GM12878 (cell line): ENCODE results near the gene MDM4. TPM values are rescaled to one million over a fixed set of nuclear protein-coding genes. Genes with fewer than 3 reads are reported as not detected.

ENCODE experiments used
- ATAC-seq: fragments of 200-7000 bp; cut with Tn5 transposase; 3 replicates; pipeline ENCODE4 v1.9.1; 2020; ENCODE audit warnings: mild to moderate bottlenecking, moderate library complexity
- BruUV-seq: library from RNA; stranded (reverse); fragments of 400-500 nt; replicated peaks from 2 replicates; lab custom pipeline; 2021; lab: Mats Ljungman, UMichigan
- CTCF ChIA-PET: fragments of 300-600 bp; sonication (Branson Sonifier 250); formaldehyde crosslinking; extraction: SDS; loops from one replicate; lab custom pipeline; 2021; ENCODE audit warnings: inconsistent platforms; lab: Yijun Ruan, JAX
- POLR2A ChIA-PET: fragments of 350-600 bp; formaldehyde crosslinking; extraction: SDS; loops from one replicate; lab custom pipeline; 2021; ENCODE audit warnings: inconsistent platforms; lab: Charles Lee
- RAD21 ChIA-PET: fragments of 300-600 bp; sonication (Branson Sonifier 250); formaldehyde crosslinking; loops from one replicate; lab custom pipeline; 2023; ENCODE audit warnings: antibody characterized with exemption; ENCODE audit not compliant: unreplicated experiment; lab: Charles Lee
- SMC1A ChIA-PET: fragments of 300-600 bp; sonication (Branson Sonifier 250); formaldehyde crosslinking; loops from one replicate; lab custom pipeline; 2023; ENCODE audit not compliant: unreplicated experiment, uncharacterized antibody; lab: Charles Lee
- DNase-seq: peaks from one replicate; pipeline ENCODE4 v3.0.0-alpha.2; 2011; ENCODE audit warnings: low read depth, low spot score
- FAIRE-seq: peaks from 3 replicates; lab custom pipeline; 2011; peaks lifted over from hg19 to GRCh38; lab: Jason Lieb, UNC
- H2AFZ ChIP-seq: 2 replicates; pipeline ENCODE4 v1.6.0; 2011; ENCODE audit warnings: low read depth, low read length, control low read depth; ENCODE audit not compliant: control insufficient read depth
- H3K27ac ChIP-seq: 2 replicates; pipeline ENCODE4 v1.5.1; 2011; ENCODE audit warnings: control low read depth; ENCODE audit not compliant: control insufficient read depth, insufficient read depth
- H3K27me3 ChIP-seq, 2 experiments: replicated peaks in 1 of 2; 2 replicates each; pipeline versions ENCODE4 v1.6.0 to v1.6.1; 2011; ENCODE audit warnings: low read length in 1 of 2; ENCODE audit not compliant: control insufficient read depth in 2 of 2, insufficient read depth in 2 of 2
- H3K36me3 ChIP-seq, 2 experiments: 2 replicates each; pipeline ENCODE4 v1.5.1; 2011; ENCODE audit warnings: low read length in 1 of 2; ENCODE audit not compliant: control insufficient read depth in 2 of 2, insufficient read depth in 2 of 2
- H3K4me1 ChIP-seq: 2 replicates; pipeline ENCODE4 v1.6.1; 2011; ENCODE audit warnings: mild to moderate bottlenecking, low read length, moderate library complexity, mixed read lengths; ENCODE audit not compliant: control insufficient read depth, insufficient read depth
- H3K4me2 ChIP-seq: 2 replicates; pipeline ENCODE4 v1.6.0; 2011; ENCODE audit warnings: control low read depth; ENCODE audit not compliant: control insufficient read depth, insufficient read depth
- H3K4me3 ChIP-seq: fragments of 200-600 bp; sonication (generic); 2 replicates; pipeline ENCODE4 v1.5.1; 2016
- H3K79me2 ChIP-seq: 2 replicates; pipeline ENCODE4 v1.6.0; 2011; ENCODE audit warnings: low read length; ENCODE audit not compliant: control insufficient read depth, insufficient read depth
- H3K9ac ChIP-seq: 2 replicates; pipeline ENCODE4 v1.8.0; 2011; ENCODE audit warnings: low read length, control low read depth, mixed read lengths; ENCODE audit not compliant: control insufficient read depth, insufficient read depth
- H3K9me3 ChIP-seq: replicated peaks from 3 replicates; pipeline ENCODE4 v1.5.1; 2011; ENCODE audit warnings: mild to moderate bottlenecking, low read length; ENCODE audit not compliant: control insufficient read depth, insufficient read depth
- H4K20me1 ChIP-seq: 2 replicates; pipeline ENCODE4 v1.6.0; 2011; ENCODE audit not compliant: control insufficient read depth, insufficient read depth
- BACH1 ChIP-seq: fragments of 450-650 bp; IDR thresholded peaks from 2 replicates; pipeline ENCODE4 v1.6.1; 2017; ENCODE audit warnings: mild to moderate bottlenecking, borderline replicate concordance
- CBX3 ChIP-seq: fragments of 200-600 bp; sonication (generic); IDR thresholded peaks from 2 replicates; pipeline ENCODE4 v1.6.1; 2016; ENCODE audit warnings: low read depth, borderline replicate concordance
- CHD4 ChIP-seq: fragments of 200-600 bp; sonication (generic); IDR thresholded peaks from 2 replicates; pipeline ENCODE4 v1.6.1; 2016; ENCODE audit warnings: mild to moderate bottlenecking
- DPF2 ChIP-seq: fragments of 450-650 bp; IDR thresholded peaks from 2 replicates; pipeline ENCODE4 v1.6.1; 2017; ENCODE audit warnings: mild to moderate bottlenecking
- EP300 ChIP-seq, 2 experiments: fragments of 150-350 bp in 1 of 2; IDR thresholded peaks; 2 replicates each; pipeline ENCODE4 v1.6.1; 2011 to 2012; ENCODE audit warnings: low read depth in 2 of 2, low read length in 2 of 2, borderline replicate concordance in 1 of 2, improper control_type of control experiment in 1 of 2, inconsistent platforms in 1 of 2; ENCODE audit not compliant: control insufficient read depth in 1 of 2
- HCFC1 ChIP-seq: fragments of 150-350 bp; IDR thresholded peaks from 2 replicates; pipeline ENCODE4 v1.6.1; 2014; ENCODE audit warnings: low read length
- HDAC2 ChIP-seq: fragments of 200-600 bp; sonication (generic); IDR thresholded peaks from 2 replicates; pipeline ENCODE4 v1.6.1; 2017
- LARP7 ChIP-seq: fragments of 450-650 bp; IDR thresholded peaks from 2 replicates; pipeline ENCODE4 v1.6.1; 2017; ENCODE audit warnings: mild to moderate bottlenecking
- NFYB ChIP-seq: IDR thresholded peaks from 2 replicates; pipeline ENCODE4 v1.6.1; 2011; ENCODE audit warnings: low read depth, mild to moderate bottlenecking, low read length, improper control_type of control experiment, moderate library complexity; ENCODE audit not compliant: insufficient read depth
- NR2C2 ChIP-seq: IDR thresholded peaks from 2 replicates; pipeline ENCODE4 v1.6.1; 2011; ENCODE audit warnings: borderline replicate concordance, low read depth; ENCODE audit not compliant: control insufficient read depth, insufficient read length
- PML ChIP-seq: IDR thresholded peaks from 2 replicates; pipeline ENCODE4 v1.6.1; 2012; ENCODE audit warnings: low read length, inconsistent platforms
- RAD51 ChIP-seq: fragments of 450-650 bp; IDR thresholded peaks from 2 replicates; pipeline ENCODE4 v1.6.1; 2016; ENCODE audit warnings: moderate library complexity, mild to moderate bottlenecking, inconsistent platforms
- SPI1 ChIP-seq: IDR thresholded peaks from 2 replicates; pipeline ENCODE4 v1.6.1; 2011; ENCODE audit warnings: low read depth, mild to moderate bottlenecking, low read length, moderate library complexity, borderline replicate concordance; ENCODE audit not compliant: insufficient read depth
- STAT3 ChIP-seq: IDR thresholded peaks from 2 replicates; pipeline ENCODE4 v1.6.1; 2011; ENCODE audit warnings: low read depth, low read length, improper control_type of control experiment
- ZZZ3 ChIP-seq: IDR thresholded peaks from 2 replicates; pipeline ENCODE4 v1.6.1; 2011; ENCODE audit warnings: low read depth; ENCODE audit not compliant: control insufficient read depth, insufficient read length
- WGBS: methylation state at CpG from one replicate; pipeline ENCODE4 v1.1.6; 2016; ENCODE audit warnings: low lambda C conversion rate; ENCODE audit not compliant: insufficient replicate concordance, insufficient coverage; ENCODE audit errors: missing lambda C conversion rate; 5-methylcytosine and 5-hydroxymethylcytosine counted together
- in situ Hi-C: fragments of 300-500 bp; cut with MboI; formaldehyde crosslinking; loops from 9 replicates; pipeline ENCODE4 v1.14.3; 2018; ENCODE audit warnings: mixed read lengths
- intact Hi-C: fragments of 100-400 bp; cut with micrococcal nuclease; formaldehyde crosslinking; loops from one replicate; pipeline ENCODE4 v1.14.2; 2022; ENCODE audit not compliant: unreplicated experiment
- polyA plus RNA-seq, 11 experiments: library from polyadenylated mRNA; depleted of rRNA in 4 of 11; unstranded in 6 of 11; stranded (reverse) in 5 of 11; fragments of >200 nt; fragmentation: Nextera tagmentation in 4 of 11; fragmentation: Illumina TruSeq in 1 of 11; extraction: Ambion mirVana in 4 of 11; extraction: Trizol in 1 of 11; gene quantifications; 1 replicate in 1 of 11; 2 replicates in 10 of 11; pipeline versions ENCODE4 v1.2.1 to v1.2.3, GENCODE V29; 2011 to 2016; ENCODE audit warnings: inconsistent platforms in 2 of 11, missing spikeins in 2 of 11, low read depth in 1 of 11
- total RNA-seq, 4 experiments: library from RNA; depleted of rRNA in 3 of 4; stranded (reverse); fragments of >200 nt in 3 of 4; fragmentation: Illumina TruSeq in 1 of 4; extraction: Trizol in 1 of 4; gene quantifications; 2 replicates each; pipeline versions ENCODE4 v1.2.1 to v1.2.3, GENCODE V29; 2013 to 2021
- TF ChIP-seq, protein P1 (sequence below): fragments of 450-650 bp; formaldehyde crosslinking; IDR thresholded peaks from 2 replicates; pipeline ENCODE4 v1.4.0; 2022; ENCODE audit warnings: mild to moderate bottlenecking, moderate library complexity
- TF ChIP-seq, protein P2 (sequence below): IDR thresholded peaks from 2 replicates; pipeline ENCODE4 v1.6.1; 2012; ENCODE audit warnings: low read depth, low read length, improper control_type of control experiment

MDM4 gene
- total and polyA plus RNA-seq, 10 of the 15 experiments (the other 5 are each of a cell fraction or from before 2014, with no cell fraction given), result 2.5 to 74.4 (median 22.7) TPM

DNA sequence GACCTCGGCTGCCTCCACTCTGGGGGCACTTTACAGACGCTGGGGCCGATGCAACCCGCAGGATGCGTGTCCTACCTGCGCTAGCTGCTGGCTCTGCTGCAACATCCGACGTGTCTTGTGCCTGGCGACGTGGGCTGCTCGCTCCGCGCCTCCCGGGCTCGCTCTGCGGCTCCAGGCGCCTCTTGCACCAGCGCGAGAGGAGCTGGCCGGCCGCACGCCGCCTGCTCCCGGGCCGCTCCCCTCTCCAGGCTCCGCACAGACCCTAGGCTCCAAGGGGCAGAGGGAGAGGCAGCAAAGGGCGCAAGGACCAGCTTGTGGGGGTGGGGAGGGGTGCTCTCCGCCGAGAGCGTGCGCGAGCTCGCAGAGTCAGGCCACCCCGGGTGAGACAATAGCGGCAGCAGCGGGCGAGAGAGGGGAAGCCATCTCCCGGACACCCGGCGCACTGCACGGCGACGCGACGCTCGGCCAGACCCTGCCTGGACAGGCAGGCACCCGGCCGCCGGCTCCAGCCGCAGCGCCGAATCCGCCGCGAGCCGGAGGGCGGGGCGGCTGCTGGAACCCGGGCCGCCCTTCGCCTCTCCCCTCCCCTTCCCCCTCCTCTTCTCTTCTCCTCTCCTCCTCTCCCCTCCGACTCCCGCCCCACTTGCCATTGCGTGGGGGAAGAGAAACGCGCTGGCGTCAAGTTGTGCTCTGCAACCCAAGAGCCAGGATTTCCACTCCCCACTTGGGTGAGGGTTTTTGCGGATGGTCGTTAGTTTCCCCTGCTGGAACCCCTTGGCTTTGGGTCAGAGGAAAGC, 21.7 kb upstream of the MDM4 start, which contains the start of gene PIK3C2B:
Gene PIK3C2B (minus strand): TSS at position 525 of the 797 bp plus-strand sequence. CDS start 25,003 bp downstream, outside the sequence.
- Histone ChIP-seq H3K4me1 (peaks cover 22% of the 10 kb centered on the region), H3K27ac (peak within 1 kb of the TSS; percentile 86), H3K9ac (peak within 1 kb of the TSS; percentile 90), H3K4me3 (peak within 1 kb of the TSS; percentile 92), H3K27me3 (no peaks in the 10 kb centered on the region), H3K9me3 (no peaks in the 10 kb centered on the region; the same call in 2 of the 3 replicates), H3K4me2 (peak within 1 kb of the TSS; percentile 99), H3K79me2 (peaks cover 41% of the 10 kb centered on the region), H2AFZ (peak within 1 kb of the TSS; percentile 86), H4K20me1 (no peaks in the 10 kb centered on the region), H3K36me3 (no peaks in the 10 kb centered on the region)
- FAIRE-seq (no peak), ATAC-seq (peak; percentile 92), DNase-seq (peak; percentile 55)
- intact Hi-C loops (loop anchor here (1.0 to 2.0 kb wide), 3 partner anchors 13 to 64 kb away; no protein-coding TSS in a partner anchor), in situ Hi-C loops (no loop called here)
- CTCF ChIA-PET, result interaction anchor here (0.6 to 39.0 kb wide), 11 partner anchors 10 to 313 kb away, joined by 3 to 2021 read pairs (median 4); partner anchors contain the start of gene MDM4
- SMC1A ChIA-PET, result interaction anchor here (1.1 to 19.3 kb wide), 10 partner anchors 9 to 84 kb away, joined by 4 to 939 read pairs (median 18); partner anchors contain the start of gene MDM4
- RAD21 ChIA-PET, result interaction anchor here (0.6 to 13.5 kb wide), 17 partner anchors 8 to 331 kb away, joined by 3 to 441 read pairs (median 6); partner anchors contain the start of gene MDM4
- POLR2A ChIA-PET, result interaction anchor here (0.5 to 6.1 kb wide), 19 partner anchors 9 to 94 kb away, joined by 3 to 81 read pairs (median 4); partner anchors contain the start of gene MDM4
- no TSS peak for BruUV-seq
- WGBS, result 1% methylated on average over 58 of the region's 69 CpGs
- TF ChIP-seq CHD4 (no peak), RAD51 (no peak), HCFC1 (no peak), NFYB (no peak), ZZZ3 (no peak), LARP7 (peak; percentile 86), EP300 (IDR thresholded peaks at IDR 0.05; ENCODE audit: borderline replicate concordance in 1 of 2, control insufficient read depth in 1 of 2, low read depth in 2 of 2, low read length in 2 of 2) (no peak), BACH1 (peak; percentile 70), PML (peak; percentile 30; the same call in 1 of the 2 replicates), HDAC2 (no peak), STAT3 (no peak), SPI1 (0 out of 2 replicates have a peak, but pooled peaks have one; percentile 20), NR2C2 (no peak), CBX3 (no peak), DPF2 (peak; percentile 77)
- TF ChIP-seq, protein P1, sequence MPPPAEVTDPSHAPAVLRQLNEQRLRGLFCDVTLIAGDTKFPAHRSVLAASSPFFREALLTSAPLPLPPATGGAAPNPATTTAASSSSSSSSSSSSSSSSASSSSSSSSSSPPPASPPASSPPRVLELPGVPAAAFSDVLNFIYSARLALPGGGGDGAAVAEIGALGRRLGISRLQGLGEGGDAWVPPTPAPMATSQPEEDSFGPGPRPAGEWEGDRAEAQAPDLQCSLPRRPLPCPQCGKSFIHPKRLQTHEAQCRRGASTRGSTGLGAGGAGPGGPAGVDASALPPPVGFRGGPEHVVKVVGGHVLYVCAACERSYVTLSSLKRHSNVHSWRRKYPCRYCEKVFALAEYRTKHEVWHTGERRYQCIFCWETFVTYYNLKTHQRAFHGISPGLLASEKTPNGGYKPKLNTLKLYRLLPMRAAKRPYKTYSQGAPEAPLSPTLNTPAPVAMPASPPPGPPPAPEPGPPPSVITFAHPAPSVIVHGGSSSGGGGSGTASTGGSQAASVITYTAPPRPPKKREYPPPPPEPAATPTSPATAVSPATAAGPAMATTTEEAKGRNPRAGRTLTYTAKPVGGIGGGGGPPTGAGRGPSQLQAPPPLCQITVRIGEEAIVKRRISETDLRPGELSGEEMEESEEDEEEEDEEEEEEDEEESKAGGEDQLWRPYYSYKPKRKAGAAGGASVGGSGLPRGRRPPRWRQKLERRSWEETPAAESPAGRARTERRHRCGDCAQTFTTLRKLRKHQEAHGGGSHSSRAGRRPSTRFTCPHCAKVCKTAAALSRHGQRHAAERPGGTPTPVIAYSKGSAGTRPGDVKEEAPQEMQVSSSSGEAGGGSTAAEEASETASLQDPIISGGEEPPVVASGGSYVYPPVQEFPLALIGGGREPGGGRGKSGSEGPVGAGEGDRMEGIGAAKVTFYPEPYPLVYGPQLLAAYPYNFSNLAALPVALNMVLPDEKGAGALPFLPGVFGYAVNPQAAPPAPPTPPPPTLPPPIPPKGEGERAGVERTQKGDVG, result no peak
- TF ChIP-seq, protein P2, sequence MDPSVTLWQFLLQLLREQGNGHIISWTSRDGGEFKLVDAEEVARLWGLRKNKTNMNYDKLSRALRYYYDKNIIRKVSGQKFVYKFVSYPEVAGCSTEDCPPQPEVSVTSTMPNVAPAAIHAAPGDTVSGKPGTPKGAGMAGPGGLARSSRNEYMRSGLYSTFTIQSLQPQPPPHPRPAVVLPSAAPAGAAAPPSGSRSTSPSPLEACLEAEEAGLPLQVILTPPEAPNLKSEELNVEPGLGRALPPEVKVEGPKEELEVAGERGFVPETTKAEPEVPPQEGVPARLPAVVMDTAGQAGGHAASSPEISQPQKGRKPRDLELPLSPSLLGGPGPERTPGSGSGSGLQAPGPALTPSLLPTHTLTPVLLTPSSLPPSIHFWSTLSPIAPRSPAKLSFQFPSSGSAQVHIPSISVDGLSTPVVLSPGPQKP, result no peak; the same call in 1 of the 2 replicates
